Activated CD8-positive, alpha-beta memory T cell treated with anti-CD3 and anti-CD28 coated beads, Interleukin-2, amount 10 ng/mL, durations not matched to agents 7 days and 5 days (primary cell): ENCODE measurements around the gene PGM2L1. TPM values are rescaled to one million over a fixed set of nuclear protein-coding genes. Genes with fewer than 3 reads are reported as not detected.

ENCODE experiments used
- ATAC-seq: fragments of 150-1000 bp; cut with Tn5 transposase; one replicate; pipeline ENCODE4 v1.10.0; 2021; ENCODE audit warnings: moderate library complexity
- CTCF ChIA-PET: fragments of 350-600 bp; sonication (Branson Sonifier 250); formaldehyde crosslinking; loops from one replicate; lab custom pipeline; 2021; ENCODE audit warnings: antibody characterized with exemption; lab: Charles Lee
- DNase-seq: peaks from one replicate; pipeline ENCODE4 v3.0.0-alpha.2; 2020
- H3K27ac Mint-ChIP-seq: one replicate; pipeline ENCODE4 v1.8.0; 2021; ENCODE audit warnings: mild to moderate bottlenecking, mixed read lengths
- H3K27me3 Mint-ChIP-seq: one replicate; pipeline ENCODE4 v1.8.0; 2021; ENCODE audit warnings: mixed read lengths
- H3K36me3 Mint-ChIP-seq: one replicate; pipeline ENCODE4 v1.8.0; 2021; ENCODE audit warnings: mild to moderate bottlenecking, mixed read lengths
- H3K4me1 Mint-ChIP-seq: one replicate; pipeline ENCODE4 v1.8.0; 2021; ENCODE audit warnings: mixed read lengths
- H3K4me3 Mint-ChIP-seq: one replicate; pipeline ENCODE4 v1.8.0; 2021; ENCODE audit warnings: mild to moderate bottlenecking, moderate library complexity, mixed read lengths
- H3K9me3 Mint-ChIP-seq: one replicate; pipeline ENCODE4 v1.8.0; 2022; ENCODE audit warnings: low read depth, mixed read lengths
- microRNA-seq: library from miRNA; unstranded; fragments of <30 nt; microRNA quantifications from one replicate; pipeline ENCODE4 v1.2.0, GENCODE V29; 2022
- total RNA-seq, 2 experiments: library from RNA; stranded (reverse); gene quantifications; one replicate each; pipeline ENCODE4 v1.2.3, GENCODE V29; 2021

Gene PGM2L1
- total RNA-seq, 2 experiments from 2014 or later = 10.1 to 13.1 TPM

DNA sequence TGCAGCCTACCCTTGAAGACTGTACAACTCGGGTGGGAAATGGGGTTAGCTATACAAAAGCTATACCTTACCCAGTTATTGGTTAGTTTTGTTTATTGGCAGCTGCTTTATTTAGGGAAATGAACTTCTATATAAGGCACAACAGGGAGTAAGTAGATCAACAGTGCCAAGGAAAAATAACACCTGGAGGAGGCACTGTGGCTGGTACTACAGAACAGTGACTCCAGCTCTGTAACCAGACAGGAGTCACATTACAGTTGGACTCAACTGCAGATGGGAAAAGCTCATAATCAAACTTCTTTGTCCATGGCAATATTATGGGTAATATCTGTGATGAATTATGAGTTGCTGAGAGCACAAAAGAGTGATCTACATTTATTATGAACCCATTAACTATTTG, 100.7 kb downstream of the PGM2L1 start:
- Mint-ChIP-seq H3K36me3 (no peaks in the 10 kb centered on the region), H3K4me1 (peaks cover 5% of the 10 kb centered on the region)

DNA sequence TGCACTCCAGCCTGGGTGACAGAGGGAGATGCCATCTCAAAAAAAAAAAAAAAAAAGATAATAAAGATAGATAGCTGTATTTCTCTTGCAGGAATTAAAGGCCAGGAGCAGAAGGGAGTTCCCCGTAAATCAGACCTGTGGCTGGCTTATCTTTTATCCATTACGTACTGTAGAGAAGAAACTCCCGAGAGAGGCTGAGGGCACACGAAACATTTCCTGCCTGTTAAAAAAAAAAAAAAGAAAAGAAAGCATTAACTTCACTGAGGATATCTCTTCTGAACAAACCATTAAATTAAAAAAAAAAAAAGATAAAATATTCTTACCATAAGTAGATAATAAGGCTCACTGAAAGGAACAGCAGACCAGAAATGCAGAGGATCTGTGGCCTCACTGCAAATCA, 109.3 kb downstream of the PGM2L1 start:
- H3K9me3 Mint-ChIP-seq = no peaks in the 10 kb centered on the region
- DNase-seq (no peak), ATAC-seq (no peak)
- CTCF ChIA-PET = no interaction called here
- H3K27me3 Mint-ChIP-seq = peaks cover 33% of the 10 kb centered on the region
- H3K4me1 Mint-ChIP-seq = no peaks in the 10 kb centered on the region
- H3K4me3 Mint-ChIP-seq = no peak overlapping the region
- H3K36me3 Mint-ChIP-seq = no peaks in the 10 kb centered on the region
- no peak overlapping the region for H3K27ac Mint-ChIP-seq

More for the DNA sequence above, 100.7 kb downstream of the PGM2L1 start:
- Mint-ChIP-seq H3K9me3 (no peaks in the 10 kb centered on the region), H3K27ac (no peak overlapping the region), H3K4me3 (no peak overlapping the region), H3K27me3 (peaks cover 45% of the 10 kb centered on the region)
- CTCF ChIA-PET = interaction anchor here (0.6 to 1.0 kb wide), 2 partner anchors 24 to 42 kb away, joined by 3 to 4 read pairs; no protein-coding TSS in a partner anchor
- DNase-seq (no peak), ATAC-seq (no peak)

DNA sequence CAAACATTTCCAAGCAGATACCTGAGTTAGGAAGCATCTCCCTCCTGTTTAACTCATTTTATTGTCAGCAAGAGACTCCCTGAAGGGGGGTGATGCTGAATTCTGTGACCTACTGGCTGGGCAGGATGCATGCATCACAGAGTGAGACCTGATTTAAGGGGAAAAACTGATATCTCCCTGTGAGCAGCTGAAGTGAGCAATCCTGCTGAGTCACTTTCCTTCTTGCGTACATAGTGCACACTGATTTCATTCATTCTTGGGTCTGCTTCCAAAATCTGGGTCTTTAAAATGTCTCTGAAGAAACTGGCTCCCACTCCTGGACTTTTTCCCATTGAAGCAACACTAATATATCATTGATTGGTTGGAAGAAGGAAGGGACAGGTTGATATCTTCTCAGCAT, 110.1 kb downstream of the PGM2L1 start:
- ATAC-seq = no peak

DNA sequence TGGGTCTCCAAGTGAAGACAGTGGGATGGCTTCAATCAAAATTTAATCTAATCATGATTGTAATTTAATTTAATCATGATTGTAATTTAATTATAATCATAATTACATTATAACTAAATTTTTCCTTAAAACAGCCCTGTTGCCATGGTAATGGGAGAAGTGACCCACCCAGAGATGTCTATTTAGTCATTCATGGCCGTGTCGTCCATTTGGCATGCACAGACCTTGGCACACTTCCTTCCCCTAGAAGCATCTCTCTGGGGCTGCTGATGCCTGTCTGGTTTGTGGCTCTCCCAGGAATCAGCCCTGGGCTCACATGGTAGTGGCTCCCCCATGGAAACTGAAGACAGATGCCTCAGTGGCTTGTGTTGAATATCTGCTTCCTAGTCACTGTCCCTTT, 113.8 kb downstream of the PGM2L1 start:
- H3K9me3 Mint-ChIP-seq = no peaks in the 10 kb centered on the region
- CTCF ChIA-PET = no interaction called here
- no peaks in the 10 kb centered on the region for H3K4me1 Mint-ChIP-seq
- no peak overlapping the region for H3K27ac Mint-ChIP-seq
- DNase-seq = no peak
- no peak overlapping the region for H3K4me3 Mint-ChIP-seq
- H3K36me3 Mint-ChIP-seq = no peaks in the 10 kb centered on the region
- H3K27me3 Mint-ChIP-seq = peaks cover 9% of the 10 kb centered on the region
- ATAC-seq = no peak

More for the DNA sequence above, 110.1 kb downstream of the PGM2L1 start:
- no peak for DNase-seq
- CTCF ChIA-PET = no interaction called here
- H3K4me1 Mint-ChIP-seq = no peaks in the 10 kb centered on the region
- H3K9me3 Mint-ChIP-seq = no peaks in the 10 kb centered on the region
- peaks cover 28% of the 10 kb centered on the region for H3K27me3 Mint-ChIP-seq
- no peak overlapping the region for H3K27ac Mint-ChIP-seq
- H3K36me3 Mint-ChIP-seq = no peaks in the 10 kb centered on the region
- H3K4me3 Mint-ChIP-seq = no peak overlapping the region

DNA sequence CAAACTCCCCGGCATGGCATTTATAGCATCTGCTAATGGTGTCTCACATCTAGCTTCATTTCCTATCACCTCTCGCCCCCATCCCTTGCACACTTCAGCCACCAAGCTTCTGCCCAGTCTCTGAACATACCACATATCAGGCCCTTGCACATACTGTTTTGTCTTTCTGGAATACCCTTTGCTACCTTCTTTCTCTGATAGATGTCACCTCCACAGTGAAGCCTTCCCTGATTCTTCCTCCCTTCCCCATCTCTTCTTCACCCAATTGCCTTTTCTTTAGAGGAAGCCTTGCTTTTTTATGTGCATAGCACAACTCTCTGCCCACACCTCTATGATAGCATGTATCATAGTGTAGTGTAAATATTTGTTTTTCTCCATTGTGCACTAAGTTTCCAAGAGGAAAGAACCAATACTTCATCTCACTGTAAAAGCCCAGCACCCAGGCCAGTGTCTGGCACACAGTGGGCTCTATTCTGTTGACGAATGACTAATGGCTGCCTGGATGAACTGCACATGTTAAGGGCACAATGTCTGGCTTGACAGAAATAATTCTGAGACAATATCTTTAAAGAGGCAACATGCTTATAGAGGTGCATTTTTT, 114.6 kb downstream of the PGM2L1 start:
- H3K27me3 Mint-ChIP-seq = peaks cover 9% of the 10 kb centered on the region
- no peaks in the 10 kb centered on the region for H3K36me3 Mint-ChIP-seq
- H3K27ac Mint-ChIP-seq = no peak overlapping the region
- no peaks in the 10 kb centered on the region for H3K4me1 Mint-ChIP-seq
- CTCF ChIA-PET = interaction anchor here (2.2 kb wide), 1 partner anchor 28 kb away, joined by 7 read pairs; no protein-coding TSS in a partner anchor
- no peak overlapping the region for H3K4me3 Mint-ChIP-seq
- no peaks in the 10 kb centered on the region for H3K9me3 Mint-ChIP-seq
- ATAC-seq = no peak
- DNase-seq = no peak

DNA sequence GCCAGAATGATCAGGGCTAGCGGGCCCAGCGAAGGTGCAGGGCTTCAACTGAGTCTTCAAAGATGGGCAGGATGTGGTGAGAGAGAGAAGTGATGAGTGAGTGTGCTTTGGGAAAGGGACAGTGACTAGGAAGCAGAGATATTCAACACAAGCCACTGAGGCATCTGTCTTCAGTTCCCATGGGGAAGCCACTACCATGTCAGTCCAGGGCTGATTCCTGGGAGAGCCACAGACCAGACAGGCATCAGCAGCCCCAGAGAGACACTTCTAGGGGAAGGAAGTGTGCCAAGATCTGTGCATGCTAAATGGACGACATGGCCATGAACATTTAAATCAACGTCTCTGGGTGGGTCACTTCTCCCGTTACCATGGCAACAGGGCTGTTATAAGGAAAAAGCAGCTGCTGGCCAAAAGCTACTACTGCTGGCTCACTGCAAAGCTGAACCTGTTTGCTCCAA, 115.3 kb downstream of the PGM2L1 start:
- Mint-ChIP-seq H3K9me3 (no peaks in the 10 kb centered on the region), H3K36me3 (no peaks in the 10 kb centered on the region), H3K27ac (no peak overlapping the region), H3K27me3 (peaks cover 9% of the 10 kb centered on the region), H3K4me1 (no peaks in the 10 kb centered on the region), H3K4me3 (no peak overlapping the region)
- DNase-seq (no peak), ATAC-seq (peak; percentile 58)
- CTCF ChIA-PET = interaction anchor here (2.2 kb wide), 1 partner anchor 27 kb away, joined by 7 read pairs; no protein-coding TSS in a partner anchor

DNA sequence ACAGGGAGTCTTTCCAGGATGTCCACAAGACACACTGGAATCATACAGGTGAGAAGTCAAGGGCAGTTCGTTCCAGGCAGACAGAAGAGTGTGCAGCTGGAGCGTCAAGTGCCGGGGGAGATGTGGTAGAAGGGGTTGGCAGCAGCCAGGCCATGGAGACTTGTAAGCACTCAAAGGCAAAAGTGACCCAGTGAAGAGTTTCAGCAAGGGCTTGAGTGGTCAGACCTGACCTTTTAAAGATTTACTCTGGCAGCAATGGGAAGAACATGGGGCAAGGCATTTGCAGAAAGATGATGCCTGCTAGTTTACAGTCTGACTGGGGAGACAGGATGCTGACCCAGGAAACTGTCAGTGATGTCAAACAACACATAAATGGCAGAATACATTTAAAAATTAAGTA, 115.8 kb downstream of the PGM2L1 start:
- no peak overlapping the region for H3K27ac Mint-ChIP-seq
- DNase-seq (no peak), ATAC-seq (no peak)
- H3K36me3 Mint-ChIP-seq = no peaks in the 10 kb centered on the region
- CTCF ChIA-PET = interaction anchor here (2.2 kb wide), 1 partner anchor 27 kb away, joined by 7 read pairs; no protein-coding TSS in a partner anchor
- no peak overlapping the region for H3K4me3 Mint-ChIP-seq
- H3K27me3 Mint-ChIP-seq = peaks cover 12% of the 10 kb centered on the region
- H3K9me3 Mint-ChIP-seq = no peaks in the 10 kb centered on the region
- H3K4me1 Mint-ChIP-seq = no peaks in the 10 kb centered on the region

DNA sequence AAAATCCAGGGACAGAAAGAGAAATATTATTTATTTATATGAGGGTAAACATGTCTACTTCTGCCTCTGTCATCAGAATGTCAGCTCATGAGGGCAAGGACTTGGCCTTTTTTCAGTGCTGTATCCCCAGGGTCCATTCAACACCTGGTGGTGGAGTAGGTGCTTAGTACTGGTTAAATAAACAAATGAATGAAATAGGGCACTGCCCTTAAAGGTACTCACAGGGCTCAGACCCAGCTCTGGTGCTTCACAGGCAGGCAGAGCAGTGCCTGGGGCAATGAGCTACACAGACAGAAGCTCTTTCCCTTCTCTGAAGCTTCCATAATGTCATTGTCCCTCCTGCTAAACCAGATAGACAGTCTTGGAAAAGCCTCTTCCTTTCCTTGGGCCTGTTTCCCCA, 117.7 kb downstream of the PGM2L1 start:
- ATAC-seq = no peak
- Mint-ChIP-seq H3K27ac (no peak overlapping the region), H3K4me1 (no peaks in the 10 kb centered on the region), H3K27me3 (peaks cover 21% of the 10 kb centered on the region), H3K4me3 (no peak overlapping the region), H3K36me3 (no peaks in the 10 kb centered on the region), H3K9me3 (no peaks in the 10 kb centered on the region)
- CTCF ChIA-PET = no interaction called here
- DNase-seq = no peak

Small RNA genes lying within 50 kb of the gene (microRNA-seq; reads per million reads assigned to microRNA genes)
- gene MIR548AL = 2.1 reads per million

Other genes starting within 250 kb of the PGM2L1 start
- gene C2CD3, start 227.4 kb downstream of the PGM2L1 start, total RNA-seq = 10 to 100 TPM; 40.2 to 47.1 TPM
- 10 to 100 TPM; 28.5 to 30.9 TPM for gene PPME1, start 227.1 kb downstream of the PGM2L1 start, total RNA-seq
- gene P4HA3, start 86.8 kb downstream of the PGM2L1 start, total RNA-seq = not detected
- gene KCNE3, start 69.1 kb upstream of the PGM2L1 start, total RNA-seq = under 1 TPM in 1 of 2 experiments, not detected in 1; 0.16 TPM
- gene LIPT2, start 95.3 kb upstream of the PGM2L1 start, total RNA-seq = 1 to 10 TPM in 1 of 2 experiments, under 1 TPM in 1; 0.82 to 2.5 TPM
- gene POLD3, start 194.1 kb upstream of the PGM2L1 start, total RNA-seq = 10 to 100 TPM; 56.6 to 62.7 TPM